ENCODE results near the gene CACFD1.

DNA sequence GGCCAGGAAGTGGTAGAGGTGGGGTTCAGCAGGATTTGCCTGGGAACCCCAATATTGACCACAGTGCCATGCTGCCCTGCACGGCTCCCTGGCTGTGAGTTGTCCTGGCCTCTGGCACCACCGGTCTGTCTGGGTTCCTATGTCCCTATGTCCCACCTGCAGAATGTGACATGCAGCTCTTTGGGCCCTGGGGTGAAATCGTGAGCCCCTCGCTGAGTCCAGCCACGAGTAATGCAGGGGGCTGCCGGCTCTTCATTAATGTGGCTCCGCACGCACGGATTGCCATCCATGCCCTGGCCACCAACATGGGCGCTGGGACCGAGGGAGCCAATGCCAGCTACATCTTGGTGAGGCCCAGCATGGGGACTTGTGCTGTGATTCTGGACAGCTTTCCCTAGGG, 2.0 kb upstream of the CACFD1 start:
- TF ChIP-seq CTCF (IDR thresholded peaks at IDR 0.05; ENCODE audit: insufficient read depth, low read depth, low read length) = no peak
- TF ChIP-seq EZH2 (IDR thresholded peaks at IDR 0.05; ENCODE audit: insufficient read depth, low read length) = no peak
